MCF 10A (cell line): ENCODE measurements around the gene ARL3. TPM values are rescaled to one million over a fixed set of nuclear protein-coding genes. Genes with fewer than 3 reads are reported as not detected.
"Not testable (repeated sequence)": the region's sequence is repeated elsewhere in the genome, so short reads cannot be mapped to it uniquely, and the experiment has no call there.

Experiments used
- BruUV-seq: library from RNA; stranded (reverse); fragments of 400-500 nt; replicated peaks from 2 replicates; lab custom pipeline; 2021; lab: Mats Ljungman, UMichigan
- CTCF ChIA-PET: fragments of 300-600 bp; sonication (Branson Sonifier 250); formaldehyde crosslinking; extraction: SDS; loops from one replicate; lab custom pipeline; 2021; ENCODE audit warnings: antibody characterized with exemption, inconsistent platforms; lab: Yijun Ruan, JAX
- POLR2A ChIA-PET: fragments of 300-600, 350-650 bp; sonication (Branson Sonifier 250); formaldehyde crosslinking; extraction: SDS; loops from one replicate; lab custom pipeline; 2020; ENCODE audit warnings: antibody characterized with exemption, inconsistent platforms; lab: Yijun Ruan, JAX
- DNase-seq: peaks from one replicate; pipeline ENCODE4 v3.0.0-alpha.2; 2018; ENCODE audit not compliant: unreplicated experiment
- H3K27ac Mint-ChIP-seq: one replicate; pipeline ENCODE4 v1.8.0; 2022; ENCODE audit warnings: mild to moderate bottlenecking, low read depth, mixed read lengths; ENCODE audit not compliant: unreplicated experiment
- H3K27me3 Mint-ChIP-seq: one replicate; pipeline ENCODE4 v1.8.0; 2022; ENCODE audit warnings: mixed read lengths; ENCODE audit not compliant: insufficient read depth, unreplicated experiment
- H3K36me3 Mint-ChIP-seq: one replicate; pipeline ENCODE4 v1.8.0; 2022; ENCODE audit warnings: mild to moderate bottlenecking, moderate library complexity, mixed read lengths; ENCODE audit not compliant: insufficient read depth, unreplicated experiment
- H3K4me1 Mint-ChIP-seq: one replicate; pipeline ENCODE4 v1.8.0; 2022; ENCODE audit warnings: mixed read lengths; ENCODE audit not compliant: insufficient read depth, unreplicated experiment
- H3K4me3 Mint-ChIP-seq: one replicate; pipeline ENCODE4 v1.8.0; 2022; ENCODE audit warnings: mild to moderate bottlenecking, moderate library complexity, mixed read lengths; ENCODE audit not compliant: unreplicated experiment
- H3K9me3 Mint-ChIP-seq: one replicate; pipeline ENCODE4 v1.8.0; 2022; ENCODE audit warnings: mixed read lengths; ENCODE audit not compliant: unreplicated experiment
- intact Hi-C: fragments of 100-400 bp; cut with micrococcal nuclease; formaldehyde crosslinking; loops from 2 replicates; pipeline ENCODE4 v1.14.1; 2022
- total RNA-seq: library from RNA; stranded (reverse); gene quantifications from 2 replicates; pipeline ENCODE4 v1.2.3, GENCODE V29; 2022
- TF ChIP-seq, protein P1 (sequence below): fragments of 200-600 bp; IDR thresholded peaks from one replicate; pipeline ENCODE4 v1.8.0; 2022; ENCODE audit warnings: antibody characterized with exemption, mild to moderate bottlenecking; ENCODE audit not compliant: unreplicated experiment

The ARL3 gene
- total RNA-seq, 1 experiment from 2014 or later, result 6.8 TPM

DNA sequence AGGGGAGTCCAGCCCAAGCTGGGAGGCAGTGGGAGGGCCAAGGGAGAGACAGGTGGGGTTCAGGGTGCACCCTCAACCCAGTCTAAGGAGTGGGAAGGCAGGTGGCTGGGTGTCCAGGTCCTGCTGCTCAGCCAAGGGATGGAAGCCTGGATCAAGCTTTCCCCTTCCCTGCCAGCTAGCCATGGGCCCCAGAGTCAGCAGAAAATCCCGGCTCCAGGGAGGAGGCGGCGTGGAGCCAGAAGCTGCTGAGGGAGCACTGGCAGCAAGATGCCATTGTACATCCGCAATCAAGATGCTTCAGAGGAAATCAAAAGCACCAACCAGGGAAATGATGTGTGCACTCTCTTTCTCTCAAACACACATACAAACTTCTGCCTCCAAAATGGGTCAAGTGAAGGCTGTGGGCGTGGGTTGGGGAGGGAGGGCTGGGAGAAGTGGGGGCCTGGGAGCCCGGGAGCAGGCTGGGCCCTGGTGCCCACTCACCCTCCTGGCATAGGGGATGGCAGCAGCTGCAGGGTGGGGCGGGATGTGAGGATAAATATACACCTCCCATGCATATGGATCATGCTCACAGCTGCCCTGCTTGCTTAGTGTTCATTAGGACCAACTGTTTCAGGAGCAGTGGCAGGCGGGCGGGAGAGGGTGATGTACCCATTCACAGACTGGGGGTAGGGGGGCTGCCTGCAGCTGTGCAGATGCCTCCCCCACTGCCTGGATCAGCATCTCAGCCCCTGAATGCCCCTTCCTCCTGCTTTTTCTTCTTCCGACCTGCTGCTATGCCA, 45.7 kb downstream of the ARL3 start:
- peaks cover 11% of the 10 kb centered on the region for H3K4me1 Mint-ChIP-seq
- POLR2A ChIA-PET, result interaction anchor here (0.7 to 1.3 kb wide), 3 partner anchors 27 to 289 kb away, joined by 3 to 8 read pairs (median 3); no protein-coding TSS in a partner anchor
- H3K4me3 Mint-ChIP-seq, result no peak overlapping the region
- no peaks in the 10 kb centered on the region for H3K9me3 Mint-ChIP-seq
- no peaks in the 10 kb centered on the region for H3K36me3 Mint-ChIP-seq
- no peaks in the 10 kb centered on the region for H3K27me3 Mint-ChIP-seq
- intact Hi-C loops, result no loop called here
- CTCF ChIA-PET, result interaction anchor here (0.9 to 2.3 kb wide), 2 partner anchors 11 to 51 kb away, joined by 3 to 14 read pairs; no protein-coding TSS in a partner anchor
- TF ChIP-seq, protein P1, sequence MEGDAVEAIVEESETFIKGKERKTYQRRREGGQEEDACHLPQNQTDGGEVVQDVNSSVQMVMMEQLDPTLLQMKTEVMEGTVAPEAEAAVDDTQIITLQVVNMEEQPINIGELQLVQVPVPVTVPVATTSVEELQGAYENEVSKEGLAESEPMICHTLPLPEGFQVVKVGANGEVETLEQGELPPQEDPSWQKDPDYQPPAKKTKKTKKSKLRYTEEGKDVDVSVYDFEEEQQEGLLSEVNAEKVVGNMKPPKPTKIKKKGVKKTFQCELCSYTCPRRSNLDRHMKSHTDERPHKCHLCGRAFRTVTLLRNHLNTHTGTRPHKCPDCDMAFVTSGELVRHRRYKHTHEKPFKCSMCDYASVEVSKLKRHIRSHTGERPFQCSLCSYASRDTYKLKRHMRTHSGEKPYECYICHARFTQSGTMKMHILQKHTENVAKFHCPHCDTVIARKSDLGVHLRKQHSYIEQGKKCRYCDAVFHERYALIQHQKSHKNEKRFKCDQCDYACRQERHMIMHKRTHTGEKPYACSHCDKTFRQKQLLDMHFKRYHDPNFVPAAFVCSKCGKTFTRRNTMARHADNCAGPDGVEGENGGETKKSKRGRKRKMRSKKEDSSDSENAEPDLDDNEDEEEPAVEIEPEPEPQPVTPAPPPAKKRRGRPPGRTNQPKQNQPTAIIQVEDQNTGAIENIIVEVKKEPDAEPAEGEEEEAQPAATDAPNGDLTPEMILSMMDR, result no peak
- BruUV-seq, result no TSS peak
- no peak for DNase-seq
- H3K27ac Mint-ChIP-seq, result peak overlapping the region; percentile 57

- H3K4me3 Mint-ChIP-seq, intact Hi-C loops, DNase-seq, H3K9me3 Mint-ChIP-seq, H3K27me3 Mint-ChIP-seq, H3K36me3 Mint-ChIP-seq, POLR2A ChIA-PET, BruUV-seq: not testable (repeated sequence)
- Mint-ChIP-seq H3K27ac (peak overlapping the region; percentile 57), H3K4me1 (peaks cover 10% of the 10 kb centered on the region)
- CTCF ChIA-PET, result interaction anchor here (0.6 kb wide), 1 partner anchor 27 kb away, joined by 3 read pairs; no protein-coding TSS in a partner anchor
These were observed 46.8 kb downstream of the ARL3 start for GRCh38 chr10:102667411-102667810.

GRCh38 chr10:102665904-102666509, 48.2 kb downstream of the ARL3 start:
- BruUV-seq, result no TSS peak
- no peak for DNase-seq
- POLR2A ChIA-PET, result interaction anchor here (0.8 to 0.9 kb wide), 2 partner anchors 9 to 47 kb away, joined by 3 read pairs; no protein-coding TSS in a partner anchor

DNA sequence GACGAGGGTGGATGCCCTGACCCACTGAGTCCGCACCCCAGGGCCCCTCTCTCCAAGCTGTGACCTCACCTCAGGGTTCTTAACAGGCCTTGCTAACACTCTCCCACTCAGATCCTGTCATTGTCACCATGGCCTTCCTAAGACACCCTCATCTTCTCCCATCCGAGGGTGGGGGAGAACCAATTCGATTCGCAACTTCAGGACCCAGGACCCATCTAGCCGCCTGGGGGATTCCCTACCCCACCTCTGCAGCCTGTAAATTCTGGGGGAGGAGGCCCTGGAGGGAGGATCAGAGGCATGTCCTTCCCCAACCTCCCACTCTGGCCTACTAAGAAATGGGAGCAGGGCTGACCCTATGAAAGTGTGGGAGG, 52.6 kb downstream of the ARL3 start:
- no peaks in the 10 kb centered on the region for H3K9me3 Mint-ChIP-seq
- no peak overlapping the region for H3K27ac Mint-ChIP-seq
- no TSS peak for BruUV-seq
- TF ChIP-seq, protein P1, result no peak
- H3K4me3 Mint-ChIP-seq, result no peak overlapping the region
- no peak for DNase-seq
- H3K4me1 Mint-ChIP-seq, result no peaks in the 10 kb centered on the region
- POLR2A ChIA-PET, result interaction anchor here (0.6 to 1.1 kb wide), 2 partner anchors 12 to 121 kb away, joined by 3 to 4 read pairs; no protein-coding TSS in a partner anchor
- H3K27me3 Mint-ChIP-seq, result no peaks in the 10 kb centered on the region
- CTCF ChIA-PET, result no interaction called here
- peaks cover 21% of the 10 kb centered on the region for H3K36me3 Mint-ChIP-seq
- intact Hi-C loops, result no loop called here

More at GRCh38 chr10:102665904-102666509, 48.2 kb downstream of the ARL3 start:
- CTCF ChIA-PET, result interaction anchor here (0.7 to 1.0 kb wide), 3 partner anchors 13 to 175 kb away, joined by 3 to 4 read pairs (median 3); no protein-coding TSS in a partner anchor
- intact Hi-C loops, result no loop called here
- Mint-ChIP-seq H3K4me3 (no peak overlapping the region), H3K27me3 (no peaks in the 10 kb centered on the region), H3K27ac (no peak overlapping the region), H3K4me1 (peaks cover 10% of the 10 kb centered on the region), H3K36me3 (no peaks in the 10 kb centered on the region), H3K9me3 (no peaks in the 10 kb centered on the region)
- TF ChIP-seq, protein P1, result no peak
